RPMI7951 (cell line): ENCODE results near the gene GRK3. TPM values are rescaled to one million over a fixed set of nuclear protein-coding genes. Genes with fewer than 3 reads are reported as not detected.
"Not testable (repeated sequence)": the region's sequence is repeated elsewhere in the genome, so short reads cannot be mapped to it uniquely, and the experiment has no call there.

Experiments used
- DNase-seq: peaks from one replicate; pipeline ENCODE4 v3.0.0-alpha.2; 2012; ENCODE audit warnings: low read depth
- total RNA-seq: library from RNA; depleted of rRNA; stranded (reverse); fragments of >200 nt; shearing (Covaris generic); gene quantifications from 2 replicates; pipeline ENCODE4 v1.2.3, GENCODE V29; 2014

GRK3 gene
- total RNA-seq, 1 experiment from 2014 or later, result 1.2 TPM

DNA sequence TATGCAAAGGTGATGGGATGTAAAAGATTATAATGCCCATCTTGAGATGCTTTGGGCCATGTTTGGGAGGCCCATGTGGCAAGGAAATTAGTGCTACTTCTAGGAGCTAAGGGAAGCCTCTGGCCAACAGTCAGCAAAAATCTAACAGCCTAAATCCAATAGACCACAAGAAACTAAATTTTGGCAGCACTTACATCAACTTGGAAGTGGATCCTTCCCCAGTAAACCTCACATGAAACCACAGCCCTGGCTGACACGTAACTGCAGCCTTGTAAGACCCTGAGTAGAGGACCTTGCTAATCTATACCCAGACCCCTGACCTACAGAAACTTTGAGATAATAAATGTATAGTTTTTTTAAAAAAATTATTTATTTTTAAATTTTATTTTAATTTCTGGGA, 13.1 kb upstream of the GRK3 start:
- DNase-seq, result peak; percentile 16

DNA sequence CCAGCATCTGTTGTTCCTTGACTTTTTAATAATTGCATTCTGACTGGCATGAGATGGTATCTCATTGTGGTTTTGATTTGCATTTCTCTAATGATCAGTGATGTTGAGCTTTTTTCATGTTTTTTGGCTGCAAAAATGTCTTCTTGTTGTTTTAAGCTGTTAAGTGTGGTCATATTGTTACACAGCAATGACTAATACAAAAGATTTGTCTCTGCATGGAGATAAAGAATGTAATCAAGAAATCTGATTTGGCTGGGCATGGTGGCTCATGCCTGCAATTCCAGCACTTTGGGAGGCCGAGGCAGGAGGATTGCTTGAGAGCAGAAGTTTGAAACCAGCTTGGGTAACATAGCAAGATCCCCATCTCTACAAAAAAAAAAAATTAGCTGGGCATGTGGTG, 12.1 kb upstream of the GRK3 start:
- DNase-seq, result peak; percentile 63

DNA sequence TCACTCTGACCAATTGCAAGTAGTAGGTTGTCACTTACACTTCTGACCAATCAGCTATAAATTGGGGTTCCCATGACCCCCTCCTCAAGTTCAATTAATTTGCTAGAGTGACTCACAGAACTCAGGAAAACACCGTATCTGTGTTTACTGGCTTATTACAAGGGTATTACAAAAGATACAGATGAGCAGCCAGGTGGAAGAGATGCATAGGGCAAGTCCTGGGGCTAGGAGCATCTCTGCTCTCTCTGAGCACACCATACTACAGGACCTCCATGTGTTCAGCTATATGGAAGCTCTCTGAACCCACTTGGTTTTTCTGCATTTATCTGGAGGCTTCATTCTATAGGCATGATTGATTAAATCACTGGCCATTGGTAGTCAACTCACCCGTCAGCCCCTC, 11.3 kb upstream of the GRK3 start:
- no peak for DNase-seq

DNA sequence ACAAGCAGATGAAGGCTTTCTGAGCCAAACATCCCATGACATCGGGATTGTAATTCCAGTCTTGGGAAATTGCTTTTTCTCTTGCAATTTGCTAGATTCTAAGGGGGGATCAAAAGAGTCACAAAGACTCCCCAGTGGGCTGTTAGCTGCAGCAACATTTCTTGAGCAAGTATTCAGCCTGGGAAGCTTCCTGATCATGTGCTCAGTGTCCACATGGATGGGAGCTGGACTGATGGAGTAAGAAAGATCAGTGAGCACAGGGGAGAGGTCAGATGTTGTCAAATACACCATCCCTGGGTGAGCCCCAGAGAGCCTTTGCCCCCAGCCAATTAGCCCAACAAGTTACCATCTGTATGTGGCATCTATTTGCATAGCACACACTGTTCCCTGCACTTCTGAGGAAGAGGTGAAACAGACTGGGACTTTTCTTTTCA, 10.2 kb upstream of the GRK3 start:
- DNase-seq, result no peak

DNA sequence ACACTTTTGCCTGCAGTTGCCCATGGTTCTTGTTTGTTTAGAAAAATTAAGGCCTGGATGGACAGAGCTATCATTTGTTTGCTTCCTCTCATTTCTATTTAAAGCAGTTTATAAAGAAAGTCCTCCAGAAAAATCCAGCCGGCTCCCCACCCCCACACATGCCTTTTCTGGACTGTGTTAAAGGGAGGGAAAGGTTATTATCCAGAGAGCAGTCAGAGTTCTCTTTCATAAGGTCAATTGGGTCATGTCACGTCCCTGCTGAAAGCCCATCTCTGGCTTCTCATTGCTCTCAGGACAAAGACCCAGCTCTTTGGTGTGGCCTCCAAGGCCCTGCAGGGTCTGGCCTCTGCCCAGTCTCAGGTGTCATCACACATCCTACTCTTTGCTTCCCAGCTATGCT, 9.8 kb upstream of the GRK3 start:
- no peak for DNase-seq

DNA sequence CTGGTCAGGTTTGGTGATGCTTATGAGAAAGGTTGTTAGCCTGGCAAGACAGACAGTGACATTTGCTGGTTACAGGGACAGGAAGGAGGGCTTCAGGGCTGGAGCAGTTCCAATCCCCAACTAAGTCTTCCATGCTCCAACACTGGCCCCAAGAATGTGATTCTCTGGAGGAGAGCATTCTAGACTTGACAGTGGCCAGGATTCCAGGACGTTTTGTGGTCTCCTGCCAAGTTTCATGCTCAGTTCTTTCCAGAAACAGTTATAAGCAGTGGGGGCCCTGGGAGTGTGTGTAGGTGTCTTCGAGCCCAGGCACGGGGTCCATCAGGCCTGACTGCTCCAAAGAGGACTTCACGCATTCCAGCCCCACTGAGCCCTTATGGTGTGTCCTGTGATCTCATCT, 8.9 kb upstream of the GRK3 start:
- no peak for DNase-seq

DNA sequence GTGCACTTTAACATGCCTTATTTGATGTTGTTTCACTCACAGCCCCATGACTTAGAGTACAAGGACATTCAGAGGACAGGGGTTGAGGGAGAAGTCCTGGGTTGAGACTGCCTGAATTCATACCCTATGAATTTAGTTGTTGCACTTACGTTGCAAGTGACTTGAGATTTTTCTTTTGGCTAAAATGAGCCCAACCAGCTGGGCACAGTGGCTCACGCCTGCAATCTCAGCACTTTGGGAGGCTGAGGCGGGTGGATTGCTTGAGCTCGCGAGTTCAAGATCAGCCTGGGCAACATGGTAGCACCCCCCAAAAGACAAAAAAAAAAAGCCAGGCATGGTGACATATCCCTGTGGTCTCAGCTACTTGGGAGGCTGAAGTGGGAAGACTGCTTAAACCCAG, 7.3 kb upstream of the GRK3 start:
- DNase-seq, result no peak

DNA sequence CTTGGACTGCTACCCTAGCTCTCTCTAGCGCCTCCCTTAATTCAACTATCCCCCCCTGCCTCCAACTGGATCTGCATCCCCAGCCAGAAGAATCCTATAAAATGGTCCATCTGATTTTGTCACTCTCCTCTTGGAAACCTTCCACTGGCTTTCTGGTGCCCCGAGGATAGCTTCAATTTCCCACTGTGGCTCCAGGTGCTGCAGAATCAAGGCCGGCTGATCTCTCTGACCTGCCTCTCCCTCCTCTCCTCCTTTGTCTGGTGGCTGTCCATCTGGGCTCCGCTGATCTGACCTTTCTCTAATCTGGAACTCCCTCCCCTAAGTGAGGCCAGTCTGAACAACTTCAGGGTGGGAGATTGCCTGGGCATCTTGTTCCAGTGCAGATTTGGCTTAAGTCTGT, 6.1 kb upstream of the GRK3 start:
- DNase-seq, result no peak

DNA sequence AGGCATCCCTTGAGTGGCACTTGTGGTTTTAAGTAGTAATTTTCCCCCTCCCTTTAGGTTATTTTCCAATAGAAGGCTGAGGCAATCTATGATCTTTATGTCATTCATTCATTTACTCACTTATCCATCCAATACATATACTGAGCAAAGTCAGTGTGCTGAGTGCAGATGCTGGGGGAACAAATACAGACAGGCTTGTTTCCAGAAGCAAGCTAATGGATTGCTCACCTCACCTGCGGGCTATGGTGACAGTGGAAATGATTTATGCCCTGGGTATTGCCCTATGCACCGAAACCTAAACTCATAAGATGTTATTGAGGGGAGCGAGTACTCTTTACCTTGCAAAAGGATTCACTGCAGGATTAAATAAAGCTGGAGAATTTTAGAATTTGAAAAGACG, 4.6 kb upstream of the GRK3 start:
- DNase-seq, result not testable (repeated sequence)

DNA sequence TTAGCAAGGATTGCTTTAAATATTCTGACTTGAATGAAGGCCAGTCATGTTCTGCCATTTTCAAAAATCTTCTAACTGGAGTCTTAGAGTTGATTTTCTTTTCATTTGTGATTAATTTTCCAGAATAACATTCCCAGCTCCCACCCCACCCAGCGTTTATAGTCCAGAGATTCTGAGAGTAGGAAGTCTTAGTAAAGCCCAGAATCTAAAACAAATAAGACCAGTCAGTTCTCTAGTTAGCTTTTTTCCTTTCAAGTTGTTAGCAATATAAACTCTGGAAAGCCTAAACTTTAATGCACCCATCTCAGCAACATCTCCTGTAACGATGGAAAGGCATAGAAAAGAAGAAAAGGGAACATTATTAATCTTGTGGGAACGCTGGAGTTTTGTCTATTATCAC, 3.3 kb upstream of the GRK3 start:
- DNase-seq, result not testable (repeated sequence)

DNA sequence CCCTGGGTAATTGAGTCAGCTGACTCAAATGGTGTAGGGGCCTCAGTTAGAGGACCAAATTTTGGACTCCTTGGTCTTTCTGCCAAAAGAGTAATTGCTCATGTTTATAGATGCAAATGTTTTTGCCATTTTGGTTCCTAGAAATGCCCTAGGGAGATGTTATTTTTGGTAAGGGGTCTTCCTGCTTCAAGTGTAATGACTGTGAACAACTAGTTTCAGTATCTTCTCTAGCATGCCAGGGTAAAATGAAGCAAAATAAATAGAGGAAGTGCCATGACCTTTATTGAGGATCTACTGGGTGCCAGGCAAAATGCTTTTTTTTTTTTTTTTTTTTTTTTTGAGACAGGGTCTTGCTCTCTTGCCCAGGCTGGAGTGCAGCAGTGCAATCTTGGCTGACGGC, 2.5 kb upstream of the GRK3 start:
- not testable (repeated sequence) for DNase-seq

DNA sequence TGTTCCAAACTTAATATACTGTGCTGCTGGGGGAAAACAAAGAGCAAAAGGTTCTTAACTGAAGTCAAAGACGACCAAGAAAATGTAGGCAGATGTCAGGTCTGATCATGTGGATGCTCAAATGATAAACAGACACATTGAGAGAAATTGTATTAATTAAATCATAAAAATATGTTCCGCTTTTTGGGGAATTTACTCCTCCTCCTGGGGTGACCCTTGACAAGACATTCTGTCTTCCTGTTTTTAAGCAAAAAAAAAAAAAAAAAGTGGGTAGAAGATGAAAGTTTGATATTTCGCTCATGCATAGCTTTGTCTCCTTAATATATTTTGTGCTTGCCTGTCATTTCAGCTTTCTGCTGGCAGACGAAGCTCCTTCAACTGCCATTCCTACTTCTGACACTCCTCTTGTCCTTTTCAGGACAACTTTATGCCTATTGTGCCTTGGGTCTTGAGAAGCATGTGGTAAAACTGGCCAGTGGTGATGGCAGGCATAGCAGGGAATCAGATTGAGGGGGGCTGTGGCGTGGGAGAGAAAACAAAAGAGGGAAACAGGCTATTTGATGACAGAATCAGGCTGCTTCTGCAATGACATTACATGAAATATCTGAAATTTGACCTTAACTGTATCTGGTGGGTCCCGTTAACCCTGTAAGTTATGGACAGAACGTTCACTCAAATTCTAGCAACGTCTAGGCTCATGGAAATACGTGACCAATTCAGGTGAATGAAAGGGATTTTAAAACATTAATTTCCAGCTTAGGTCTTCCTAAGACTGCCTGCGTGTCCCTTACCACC, 1.3 kb upstream of the GRK3 start:
- not testable (repeated sequence) for DNase-seq

DNA sequence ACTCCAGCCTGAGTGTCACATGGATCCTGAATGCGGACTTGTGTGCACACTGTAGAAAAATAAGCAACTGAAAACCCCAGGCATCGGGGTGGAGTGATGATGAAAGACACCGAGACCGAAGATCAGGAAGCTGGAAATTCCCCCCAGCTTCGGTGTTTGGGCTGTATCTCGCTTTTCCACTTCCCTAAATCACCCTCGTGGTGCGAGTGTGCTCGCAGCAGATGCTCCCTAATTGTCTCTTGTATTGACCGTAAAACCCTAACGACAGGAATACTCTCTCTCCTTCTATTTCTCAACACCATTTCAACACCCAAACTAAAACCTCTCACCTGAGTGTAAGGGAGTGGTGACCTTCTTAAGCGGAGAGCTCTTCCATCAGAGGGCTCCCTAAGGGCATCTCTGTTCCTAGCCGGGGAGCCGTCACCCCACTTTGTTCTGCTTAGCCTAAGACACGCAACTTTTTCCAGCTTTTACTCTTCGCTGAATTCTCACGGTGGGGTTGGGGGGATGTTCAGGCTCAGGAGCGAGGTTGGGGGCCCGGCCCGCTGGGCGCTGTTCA, 635 bp upstream of the GRK3 start:
- DNase-seq, result no peak

DNA sequence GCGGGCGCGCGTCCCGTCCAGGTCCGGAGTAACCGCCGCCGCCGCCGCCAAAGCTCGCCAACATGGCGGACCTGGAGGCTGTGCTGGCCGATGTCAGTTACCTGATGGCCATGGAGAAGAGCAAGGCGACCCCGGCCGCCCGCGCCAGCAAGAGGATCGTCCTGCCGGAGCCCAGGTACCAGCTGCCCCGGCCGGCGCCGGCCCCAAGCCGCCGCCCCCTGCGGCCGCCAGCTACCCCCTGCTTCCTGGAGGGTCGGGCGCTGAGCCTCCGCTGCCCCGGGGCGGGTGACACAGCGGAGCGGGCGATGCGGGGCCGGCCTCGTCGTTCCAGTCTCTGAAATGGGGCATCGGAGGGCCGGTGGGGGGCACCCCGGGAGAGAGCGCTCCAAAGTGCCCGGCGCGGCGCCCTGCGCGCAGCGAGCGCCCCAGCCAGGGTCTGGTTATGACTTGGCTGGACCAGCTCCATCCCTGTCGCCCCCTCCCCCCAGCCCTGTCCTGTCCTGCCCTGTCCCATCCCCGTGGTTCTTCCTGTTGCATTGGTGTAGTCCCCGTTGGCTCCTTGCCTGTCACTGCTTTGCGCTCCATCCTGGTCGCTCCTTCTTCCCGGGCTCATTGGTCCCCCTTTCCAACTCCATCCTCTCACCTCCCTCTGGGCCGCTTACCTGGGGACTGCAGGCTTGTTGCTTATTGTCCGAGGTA, 653 bp downstream of the GRK3 start:
- no peak for DNase-seq

DNA sequence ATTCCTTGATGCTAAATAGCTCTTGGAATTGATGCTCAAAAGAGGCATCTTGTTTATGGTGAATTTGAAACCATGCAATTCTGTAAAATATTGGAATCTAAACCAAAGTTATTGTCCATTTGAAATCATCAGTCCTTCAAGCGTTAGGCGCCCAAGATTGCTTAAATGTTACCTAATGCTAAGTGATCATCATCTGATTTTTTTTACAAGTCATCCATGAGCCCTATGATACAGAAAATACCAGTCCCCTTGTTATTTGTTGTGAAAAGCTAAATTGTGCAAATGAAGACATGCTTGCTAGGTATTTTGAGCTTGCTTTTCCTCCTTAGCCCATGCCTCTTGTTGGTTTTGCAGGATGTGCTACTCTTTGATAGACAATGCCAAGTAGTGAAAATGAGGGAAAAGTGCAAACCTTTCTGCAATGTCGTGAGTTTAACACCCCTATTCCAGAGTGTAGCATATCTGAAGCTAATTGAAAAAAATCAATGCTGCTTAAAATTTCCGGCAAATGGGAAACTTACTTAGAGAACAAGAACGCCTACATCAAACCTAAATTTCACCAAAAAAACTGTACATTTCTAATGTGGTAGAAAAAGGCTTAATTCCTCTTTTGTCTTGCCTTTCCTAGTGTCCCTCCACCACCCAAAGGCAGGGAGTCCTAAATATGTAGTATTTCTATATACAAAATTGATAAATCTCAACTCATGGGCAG, 1.9 kb downstream of the GRK3 start:
- no peak for DNase-seq

DNA sequence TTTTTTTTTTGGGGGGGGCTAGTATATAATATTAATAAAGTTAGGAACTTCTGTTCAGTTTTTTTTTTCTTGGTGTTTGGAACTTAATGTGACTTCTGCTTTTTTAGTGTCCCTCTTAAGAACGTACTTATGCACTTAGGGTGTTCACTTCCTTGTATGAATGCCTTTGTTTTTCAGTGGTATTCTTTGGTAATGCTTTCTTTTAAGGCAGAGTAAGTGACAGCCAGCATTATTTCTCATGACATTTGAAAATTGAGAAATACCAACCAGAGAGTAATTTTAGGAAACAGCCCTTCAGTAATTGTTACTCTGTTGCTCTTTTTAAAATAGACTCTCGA, 2.4 kb downstream of the GRK3 start:
- no peak for DNase-seq

DNA sequence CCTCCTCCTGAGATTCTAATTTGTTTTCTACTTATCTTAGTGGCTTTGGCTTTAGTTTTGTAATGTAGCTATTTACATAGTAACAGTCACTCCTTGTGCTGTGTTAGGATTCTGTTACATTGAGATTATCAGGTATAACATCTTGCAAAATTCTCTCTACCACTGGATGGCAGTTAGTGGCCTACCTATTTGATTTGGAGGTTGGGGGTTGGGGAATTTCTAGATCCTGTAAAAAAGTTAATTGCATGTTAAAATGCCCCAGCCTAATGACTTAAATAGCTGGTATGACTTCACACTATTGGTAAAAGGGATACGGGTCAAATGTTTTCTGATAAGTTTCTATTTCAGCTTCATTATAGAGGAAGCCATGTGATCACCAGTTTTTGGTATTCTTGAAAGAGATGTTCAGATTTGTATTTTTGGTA, 2.8 kb downstream of the GRK3 start:
- DNase-seq, result no peak

DNA sequence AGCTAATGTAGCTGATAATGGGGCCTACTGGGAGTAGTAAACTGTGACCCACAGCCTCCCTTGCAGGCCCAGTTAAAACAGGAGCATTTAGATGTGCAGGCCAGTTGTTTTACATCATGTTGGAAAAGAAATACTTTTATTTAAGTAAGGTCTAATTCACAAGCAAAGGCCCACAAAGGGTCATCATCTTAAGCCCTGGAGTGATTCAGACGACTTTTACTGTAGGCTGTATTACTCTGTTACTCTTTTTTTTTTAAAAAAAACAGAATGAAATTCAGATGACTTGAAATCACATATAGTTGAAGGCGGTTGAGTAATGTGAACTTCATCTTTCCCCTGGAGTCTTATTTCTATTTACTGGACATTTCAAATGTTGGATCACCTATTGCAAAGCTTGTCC, 3.6 kb downstream of the GRK3 start:
- not testable (repeated sequence) for DNase-seq

DNA sequence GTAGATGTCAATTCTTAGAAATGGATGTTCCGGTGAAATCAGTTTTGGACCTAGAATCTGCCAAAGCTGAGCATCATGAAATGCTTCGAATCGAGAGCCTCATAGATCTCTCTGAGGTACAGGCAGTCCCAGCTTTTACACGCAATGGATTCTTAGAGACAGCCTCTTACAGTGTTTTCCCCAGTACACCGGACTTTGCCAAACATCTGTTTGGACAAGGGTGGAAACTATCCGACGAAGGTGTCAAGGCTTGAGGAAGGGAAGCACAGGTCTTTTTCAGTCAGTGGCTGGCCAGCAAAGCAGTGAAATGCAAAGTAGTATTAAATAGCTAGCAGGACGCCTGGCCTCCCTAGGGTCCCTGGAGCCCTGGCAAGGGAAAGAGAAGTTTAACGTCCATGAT, 4.9 kb downstream of the GRK3 start:
- DNase-seq, result no peak

DNA sequence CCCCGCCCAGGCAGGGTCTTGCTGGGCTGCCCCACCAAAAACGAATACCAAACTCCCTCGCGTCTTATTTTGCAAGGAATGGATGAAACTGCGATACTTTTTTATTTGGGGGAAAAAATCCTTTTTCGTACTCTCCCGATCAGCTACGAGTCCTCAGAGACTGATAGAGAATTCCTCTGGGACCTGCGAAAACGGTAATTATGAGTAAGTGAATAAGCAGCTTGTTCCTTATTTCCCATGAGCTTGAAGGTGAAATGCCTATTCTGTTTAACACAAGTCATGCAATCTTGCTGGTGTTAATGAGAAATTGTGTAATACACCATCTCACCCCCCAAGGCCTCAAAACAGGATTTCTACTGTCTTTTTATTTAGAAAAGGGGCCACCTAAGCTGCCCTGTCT, 5.5 kb downstream of the GRK3 start:
- no peak for DNase-seq

DNA sequence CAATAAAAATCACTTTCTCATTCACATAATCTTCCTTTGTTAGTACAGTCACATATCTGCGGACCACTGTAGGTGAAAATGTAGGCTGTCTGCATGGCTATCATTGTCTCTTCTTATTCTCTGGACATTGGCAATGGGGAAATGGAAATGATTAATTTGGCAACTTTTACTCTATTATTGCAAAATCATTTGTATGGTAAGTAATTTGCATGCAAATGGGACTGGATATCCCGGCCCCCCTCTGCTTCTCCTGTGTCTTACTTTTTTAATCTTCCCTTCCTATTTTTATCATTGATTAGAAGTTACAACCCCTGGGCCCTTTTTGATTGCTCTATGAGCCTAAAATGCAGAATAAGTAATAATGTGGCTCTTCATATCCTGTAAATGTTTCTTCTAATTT, 6.0 kb downstream of the GRK3 start:
- no peak for DNase-seq

DNA sequence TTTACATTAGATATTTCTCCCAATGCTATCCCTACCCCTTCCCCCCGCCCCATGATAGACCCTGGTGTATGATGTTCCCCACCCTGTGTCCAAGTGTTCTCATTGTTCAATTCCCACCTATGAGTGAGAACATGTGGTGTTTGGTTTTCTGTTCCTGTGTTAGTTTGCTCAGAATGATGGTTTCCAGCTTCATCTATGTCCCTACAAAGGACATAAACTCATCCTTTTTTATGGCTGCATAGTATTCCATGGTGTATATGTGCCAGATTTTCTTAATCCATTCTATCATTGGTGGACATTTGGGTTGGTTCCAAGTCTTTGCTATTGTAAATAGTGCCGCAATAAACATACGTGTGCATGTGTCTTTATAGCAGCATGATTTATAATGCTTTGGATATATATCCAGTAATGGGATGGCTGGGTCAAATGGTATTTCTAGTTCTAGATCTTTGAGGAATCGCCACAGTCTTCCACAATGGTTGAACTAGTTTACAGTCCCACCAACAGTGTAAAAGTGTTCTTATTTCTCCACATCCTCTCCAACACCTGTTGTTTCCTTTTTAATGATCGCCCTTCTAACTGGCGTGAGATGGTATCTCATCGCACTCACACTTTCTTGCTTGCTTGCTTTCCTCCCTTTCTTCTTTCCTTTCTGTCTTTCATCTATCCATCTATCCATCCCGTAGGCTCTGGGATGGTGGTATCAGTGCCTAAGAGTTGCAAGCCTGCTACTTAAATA, 7.7 kb downstream of the GRK3 start:
- DNase-seq, result not testable (repeated sequence)
